ENCODE results near the gene MSLN.
"Not testable (repeated sequence)": the region's sequence is repeated elsewhere in the genome, so short reads cannot be mapped to it uniquely, and the experiment has no call there.

The MSLN gene

GRCh38 chr16:761625-762513, 1.3 kb downstream of the MSLN start:
- DNase-seq, result no peak

DNA sequence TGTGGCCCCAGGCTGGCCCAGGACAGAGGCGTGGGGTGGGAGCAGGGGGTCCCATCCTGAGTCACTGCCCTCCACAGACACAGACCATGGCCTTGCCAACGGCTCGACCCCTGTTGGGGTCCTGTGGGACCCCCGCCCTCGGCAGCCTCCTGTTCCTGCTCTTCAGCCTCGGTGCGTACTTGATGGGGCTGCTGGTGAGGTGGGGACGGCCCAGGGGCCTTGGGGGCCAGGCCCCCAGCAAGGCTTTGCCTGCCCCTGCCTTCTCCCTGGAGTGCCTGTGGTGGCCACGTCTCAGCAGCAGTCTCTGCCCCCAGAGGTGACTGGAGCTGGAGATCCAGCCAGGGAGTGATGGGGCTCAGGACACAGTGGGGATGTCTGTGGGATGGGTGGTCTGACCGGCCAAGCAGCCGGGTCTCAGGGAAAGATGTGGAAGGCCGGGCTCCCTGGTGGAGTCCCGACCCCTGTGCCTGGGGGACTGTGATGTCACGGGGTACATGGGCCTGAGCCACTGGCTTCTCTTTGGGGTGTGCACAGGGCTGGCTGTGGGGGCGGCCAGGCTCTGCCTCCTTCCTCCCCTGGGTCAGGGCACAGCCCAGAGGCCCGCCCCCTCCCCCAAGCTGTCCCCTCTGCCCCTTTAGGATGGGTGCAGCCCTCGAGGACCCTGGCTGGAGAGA, 2.2 kb downstream of the MSLN start:
- no peak for DNase-seq

GRCh38 chr16:763369-764183, 3.0 kb downstream of the MSLN start:
- DNase-seq, result no peak

- DNase-seq, result no peak
These were observed 3.7 kb downstream of the MSLN start for GRCh38 chr16:764184-764750.

DNA sequence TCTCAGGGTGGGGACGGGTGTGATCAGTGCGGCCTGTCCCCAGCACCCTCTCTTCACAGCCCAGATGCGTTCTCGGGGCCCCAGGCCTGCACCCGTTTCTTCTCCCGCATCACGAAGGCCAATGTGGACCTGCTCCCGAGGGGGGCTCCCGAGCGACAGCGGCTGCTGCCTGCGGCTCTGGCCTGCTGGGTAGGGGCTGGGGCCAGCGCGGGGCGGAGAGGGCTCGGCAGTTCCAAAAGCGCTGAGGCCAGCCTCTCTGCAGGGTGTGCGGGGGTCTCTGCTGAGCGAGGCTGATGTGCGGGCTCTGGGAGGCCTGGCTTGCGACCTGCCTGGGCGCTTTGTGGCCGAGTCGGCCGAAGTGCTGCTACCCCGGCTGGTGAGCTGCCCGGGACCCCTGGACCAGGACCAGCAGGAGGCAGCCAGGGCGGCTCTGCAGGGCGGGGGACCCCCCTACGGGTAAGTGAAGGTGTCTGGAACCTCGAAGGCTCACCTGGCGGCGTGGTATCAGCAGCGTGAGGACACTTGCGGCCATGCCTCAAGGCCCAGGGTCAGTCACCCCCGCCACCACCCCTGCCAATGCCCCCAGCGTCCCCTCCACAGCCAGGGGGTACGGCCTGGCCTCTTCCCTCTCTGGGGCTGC, 4.4 kb downstream of the MSLN start:
- no peak for DNase-seq

- no peak for DNase-seq
These were observed 4.9 kb downstream of the MSLN start for GRCh38 chr16:765488-765865.

- no peak for DNase-seq
These were observed 5.7 kb downstream of the MSLN start for GRCh38 chr16:766008-766819.

DNA sequence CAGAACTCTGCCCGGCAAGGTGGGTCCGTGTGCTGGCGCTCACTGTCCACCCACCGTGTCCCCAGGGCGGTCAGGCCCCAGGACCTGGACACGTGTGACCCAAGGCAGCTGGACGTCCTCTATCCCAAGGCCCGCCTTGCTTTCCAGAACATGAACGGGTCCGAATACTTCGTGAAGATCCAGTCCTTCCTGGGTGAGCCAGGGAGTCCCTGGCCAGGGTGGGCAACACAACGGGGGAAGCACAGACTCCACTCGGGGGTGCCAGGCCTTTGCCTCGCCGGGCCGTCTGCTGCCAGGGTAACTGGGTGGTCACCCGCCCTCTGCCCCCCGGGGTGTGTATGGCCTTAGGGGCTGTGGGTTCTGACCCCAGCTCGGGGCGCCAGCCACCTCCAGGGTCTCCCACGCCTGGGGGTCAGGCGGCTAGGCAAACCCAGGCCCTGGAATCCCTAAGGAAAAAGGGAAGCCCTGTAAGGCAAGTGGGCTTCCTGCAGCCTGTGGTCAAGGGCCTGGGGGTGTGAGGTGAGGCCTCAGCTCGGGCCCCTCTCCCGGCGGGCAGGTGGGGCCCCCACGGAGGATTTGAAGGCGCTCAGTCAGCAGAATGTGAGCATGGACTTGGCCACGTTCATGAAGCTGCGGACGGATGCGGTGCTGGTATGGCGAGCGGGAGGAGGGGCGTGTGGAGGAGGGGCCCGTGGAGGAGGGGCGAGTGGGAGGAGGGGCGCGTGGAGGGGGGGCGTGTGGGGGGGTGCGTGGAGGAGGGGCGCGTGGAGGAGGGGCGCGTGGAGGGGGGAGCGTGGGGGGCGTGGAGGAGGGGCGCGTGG, 6.5 kb downstream of the MSLN start:
- no peak for DNase-seq

- no peak for DNase-seq
These were observed 7.3 kb downstream of the MSLN start for GRCh38 chr16:767743-768235.

DNA sequence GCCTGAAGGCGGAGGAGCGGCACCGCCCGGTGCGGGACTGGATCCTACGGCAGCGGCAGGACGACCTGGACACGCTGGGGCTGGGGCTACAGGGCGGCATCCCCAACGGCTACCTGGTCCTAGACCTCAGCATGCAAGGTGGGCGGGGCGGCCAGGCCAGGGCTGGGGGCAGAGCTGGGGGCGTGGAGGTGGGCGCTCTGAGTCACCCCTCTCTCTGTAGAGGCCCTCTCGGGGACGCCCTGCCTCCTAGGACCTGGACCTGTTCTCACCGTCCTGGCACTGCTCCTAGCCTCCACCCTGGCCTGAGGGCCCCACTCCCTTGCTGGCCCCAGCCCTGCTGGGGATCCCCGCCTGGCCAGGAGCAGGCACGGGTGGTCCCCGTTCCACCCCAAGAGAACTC, 7.9 kb downstream of the MSLN start:
- DNase-seq, result no peak

GRCh38 chr16:769184-769784, 8.8 kb downstream of the MSLN start:
- no peak for DNase-seq

DNA sequence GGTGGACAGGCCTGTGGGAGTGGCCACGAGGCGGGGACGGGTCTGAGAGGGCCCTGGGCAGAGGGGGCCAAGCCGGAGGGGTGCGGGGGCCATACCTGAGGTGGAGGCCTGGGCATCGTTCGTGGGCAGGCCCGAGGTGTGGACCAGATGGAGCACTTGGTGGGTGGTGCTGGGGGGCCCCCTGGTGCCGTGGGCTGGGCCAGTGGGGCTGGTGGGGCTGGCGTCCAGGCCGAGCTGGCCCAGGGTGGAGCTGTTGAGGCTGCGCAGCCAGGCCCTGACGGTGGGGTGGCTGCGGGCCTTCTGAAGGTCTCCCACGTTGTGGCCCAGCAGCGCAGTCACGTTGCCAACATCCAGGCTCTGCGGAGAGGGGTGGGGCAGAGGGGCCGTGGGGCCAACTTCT, 9.4 kb downstream of the MSLN start:
- DNase-seq, result no peak

GRCh38 chr16:770411-770810, 9.9 kb downstream of the MSLN start:
- no peak for DNase-seq

GRCh38 chr16:772959-773358, 12.4 kb downstream of the MSLN start:
- DNase-seq, result no peak

DNA sequence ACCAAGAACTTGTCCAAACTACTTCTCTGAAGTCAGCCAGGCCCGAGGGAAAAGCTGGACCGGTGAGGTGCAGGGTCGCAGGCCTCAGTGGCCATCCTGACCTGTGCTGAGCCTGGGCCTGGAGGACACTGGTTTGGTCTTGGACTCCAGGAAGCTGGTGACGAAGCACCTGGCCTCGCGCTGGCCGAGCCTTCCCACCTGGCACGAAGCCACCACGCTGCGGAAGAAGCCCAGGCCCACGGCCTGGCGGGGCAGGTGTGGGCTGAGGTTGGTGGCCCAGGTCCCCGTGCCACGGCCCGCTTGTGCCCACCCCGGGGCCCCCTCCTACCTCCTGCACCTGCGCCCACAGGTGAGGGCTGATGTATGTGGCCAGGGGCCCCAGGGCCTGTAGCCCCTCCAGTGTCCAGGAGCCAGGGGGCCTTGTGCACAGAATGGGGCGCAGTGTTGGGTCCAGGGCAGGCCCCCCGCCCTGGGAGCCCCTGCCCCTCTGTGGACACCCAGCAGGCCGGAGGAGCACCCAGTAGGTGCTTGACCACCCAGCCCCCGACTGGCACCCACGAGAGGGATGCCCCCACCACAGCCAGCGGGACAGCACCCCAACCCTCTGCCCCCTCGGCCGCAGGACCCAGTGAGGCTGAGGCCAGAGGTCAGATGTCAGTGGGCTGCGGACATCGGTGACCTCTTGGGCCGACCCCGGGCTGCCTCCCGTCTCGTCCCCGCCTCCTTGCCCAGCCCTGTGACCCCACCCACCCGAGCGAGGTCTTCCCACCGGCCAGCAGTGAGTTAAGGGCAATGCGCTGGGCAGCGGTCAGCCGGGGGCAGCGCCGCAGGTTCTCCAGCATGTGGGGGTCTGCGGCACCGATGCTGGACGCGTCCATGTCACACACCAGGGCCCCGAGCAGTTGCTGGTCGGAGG, 13.8 kb downstream of the MSLN start:
- no peak for DNase-seq

DNA sequence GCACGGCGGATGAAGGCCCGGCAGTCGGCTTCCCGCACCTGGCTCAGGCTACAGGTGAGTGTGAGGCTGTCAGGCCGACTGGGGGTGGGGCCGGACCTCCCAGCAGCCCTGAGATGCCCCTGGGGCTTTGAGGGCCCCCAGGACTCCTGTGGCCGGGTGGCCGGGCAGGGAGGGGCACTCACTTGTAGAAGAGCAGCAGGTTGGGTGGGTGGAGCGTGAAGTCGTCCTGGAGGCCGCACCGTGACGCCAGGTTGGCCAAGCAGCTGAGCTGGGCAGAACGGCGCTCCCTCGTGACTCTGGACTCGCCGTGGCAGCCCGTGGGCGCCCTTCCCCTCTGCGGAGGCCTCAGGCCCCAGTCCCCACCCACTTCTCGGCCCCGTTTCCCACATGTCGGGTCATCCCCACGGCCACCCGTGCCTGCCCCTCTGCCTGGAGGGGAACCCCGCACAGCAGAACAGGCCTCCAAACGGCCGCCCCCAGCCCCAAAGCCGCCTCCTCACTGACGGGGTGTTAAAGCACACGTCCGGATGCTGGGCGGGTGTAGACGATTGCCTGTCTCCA, 14.8 kb downstream of the MSLN start:
- no peak for DNase-seq

DNA sequence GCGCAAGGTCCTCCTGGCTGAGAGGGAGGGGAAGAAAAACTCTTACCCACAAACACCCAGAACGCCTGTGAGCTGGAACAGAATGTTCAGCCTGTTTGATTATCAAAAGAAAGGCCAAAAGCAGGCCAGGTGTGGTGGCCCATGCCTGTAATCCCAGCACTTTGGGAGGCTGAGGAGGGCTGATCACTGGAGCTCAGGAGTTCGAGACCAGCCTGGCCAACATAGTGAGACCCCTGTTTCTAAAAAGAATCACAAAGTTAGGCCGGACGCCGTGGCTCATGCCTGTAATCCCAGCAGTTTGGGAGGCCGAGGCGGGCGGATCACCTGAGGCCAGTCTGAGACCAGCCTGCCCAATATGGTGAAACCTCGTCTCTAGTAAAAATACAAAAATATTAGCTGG, 15.8 kb downstream of the MSLN start:
- DNase-seq, result not testable (repeated sequence)

GRCh38 chr16:776824-777223, 16.3 kb downstream of the MSLN start:
- no peak for DNase-seq

DNA sequence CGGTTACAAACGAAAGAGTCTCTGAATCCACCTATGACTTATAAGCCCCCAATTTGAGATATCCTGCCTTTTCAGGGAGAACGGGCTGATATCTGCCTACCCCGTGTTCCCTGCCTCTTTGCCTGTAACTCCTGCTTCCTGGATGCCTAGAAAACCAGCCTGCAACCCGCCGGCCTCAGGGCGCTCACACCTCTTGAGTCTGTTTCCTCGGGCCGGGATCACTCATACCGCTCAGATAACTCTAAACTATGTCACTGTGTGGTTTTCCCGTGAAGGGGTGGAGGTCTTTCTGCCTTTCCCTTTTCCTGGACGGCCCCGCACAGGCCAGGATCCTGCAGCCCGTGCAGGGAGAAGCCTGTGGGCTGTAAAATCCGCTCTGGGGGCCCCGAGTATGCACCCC, 17.3 kb downstream of the MSLN start:
- no peak for DNase-seq
